GM12875 (cell line): ENCODE data around the gene CELSR3.

Experiments
- H3K4me3 ChIP-seq: one replicate; pipeline ENCODE4 v1.5.1; 2011; ENCODE audit warnings: low read depth, low read length, control low read depth
- TF ChIP-seq, protein P1 (sequence below): IDR thresholded peaks from 2 replicates; pipeline ENCODE4 v1.5.1; 2011; ENCODE audit warnings: low read depth, mild to moderate bottlenecking, control low read depth, inconsistent platforms, low read length, moderate library complexity, borderline replicate concordance; ENCODE audit not compliant: insufficient read depth

CELSR3 gene

GRCh38 chr3:48700731-48701405 is 38.2 kb upstream of the CELSR3 start:
- TF ChIP-seq, protein P1, sequence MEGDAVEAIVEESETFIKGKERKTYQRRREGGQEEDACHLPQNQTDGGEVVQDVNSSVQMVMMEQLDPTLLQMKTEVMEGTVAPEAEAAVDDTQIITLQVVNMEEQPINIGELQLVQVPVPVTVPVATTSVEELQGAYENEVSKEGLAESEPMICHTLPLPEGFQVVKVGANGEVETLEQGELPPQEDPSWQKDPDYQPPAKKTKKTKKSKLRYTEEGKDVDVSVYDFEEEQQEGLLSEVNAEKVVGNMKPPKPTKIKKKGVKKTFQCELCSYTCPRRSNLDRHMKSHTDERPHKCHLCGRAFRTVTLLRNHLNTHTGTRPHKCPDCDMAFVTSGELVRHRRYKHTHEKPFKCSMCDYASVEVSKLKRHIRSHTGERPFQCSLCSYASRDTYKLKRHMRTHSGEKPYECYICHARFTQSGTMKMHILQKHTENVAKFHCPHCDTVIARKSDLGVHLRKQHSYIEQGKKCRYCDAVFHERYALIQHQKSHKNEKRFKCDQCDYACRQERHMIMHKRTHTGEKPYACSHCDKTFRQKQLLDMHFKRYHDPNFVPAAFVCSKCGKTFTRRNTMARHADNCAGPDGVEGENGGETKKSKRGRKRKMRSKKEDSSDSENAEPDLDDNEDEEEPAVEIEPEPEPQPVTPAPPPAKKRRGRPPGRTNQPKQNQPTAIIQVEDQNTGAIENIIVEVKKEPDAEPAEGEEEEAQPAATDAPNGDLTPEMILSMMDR: no peak
- H3K4me3 ChIP-seq: no peak overlapping the region

DNA sequence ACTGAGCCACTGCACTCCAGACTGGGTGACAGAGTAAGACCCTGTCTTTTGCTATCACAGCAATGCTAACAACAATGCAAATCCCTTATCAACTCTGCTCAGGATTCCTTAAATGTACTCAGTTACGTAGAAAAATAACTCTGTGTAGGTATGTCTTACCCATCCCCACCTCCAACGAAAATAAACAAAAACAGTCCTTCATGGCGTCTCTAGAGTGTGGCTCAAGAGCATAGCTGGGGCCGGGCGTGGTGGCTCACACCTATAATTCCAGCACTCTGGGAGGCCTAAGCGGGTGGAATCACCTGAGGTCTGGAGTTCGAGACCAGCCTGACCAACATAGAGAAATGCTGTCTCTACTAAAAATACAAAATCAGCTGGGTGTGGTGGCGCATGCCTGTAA is 36.2 kb upstream of the CELSR3 start:
- H3K4me3 ChIP-seq: no peak overlapping the region
- TF ChIP-seq, protein P1: no peak

DNA sequence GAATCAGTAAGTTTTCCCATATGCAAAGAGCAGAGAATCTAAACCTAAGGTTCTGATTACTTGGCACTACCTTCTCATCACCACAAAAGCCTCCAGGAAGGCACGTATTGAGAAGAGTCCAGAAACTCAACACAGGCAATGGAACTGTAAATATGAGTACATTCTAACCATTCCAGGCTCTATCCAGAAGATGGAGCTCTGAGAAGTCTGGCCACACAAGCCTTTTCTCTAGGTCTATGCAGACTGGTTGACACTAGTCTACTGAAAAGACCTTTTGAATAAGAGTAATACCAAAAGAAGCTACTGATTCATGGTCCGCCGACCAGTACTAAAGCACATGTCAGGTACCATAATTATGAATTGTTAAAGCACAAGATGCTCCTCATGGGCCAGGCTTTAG is 35.3 kb upstream of the CELSR3 start:
- no peak overlapping the region for H3K4me3 ChIP-seq
- TF ChIP-seq, protein P1: no peak

DNA sequence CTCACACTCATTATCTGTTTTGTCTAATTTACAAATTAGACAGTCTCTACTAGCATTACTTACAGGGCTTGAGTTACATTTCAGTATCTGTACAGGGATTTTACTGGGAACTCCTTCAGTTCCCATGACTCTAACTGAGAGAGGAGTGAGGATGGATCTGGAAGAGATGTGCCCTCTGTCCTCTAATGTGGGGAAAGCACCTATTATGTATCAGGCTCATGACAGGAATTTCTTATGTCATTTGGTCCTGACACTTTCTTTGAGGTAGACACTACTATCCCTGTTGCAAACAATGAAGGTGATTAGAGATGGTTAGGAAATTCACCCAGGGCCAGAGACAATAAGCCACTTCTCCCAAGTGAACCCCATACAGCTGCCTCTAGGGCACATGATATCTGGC is 33.9 kb upstream of the CELSR3 start:
- TF ChIP-seq, protein P1: no peak
- H3K4me3 ChIP-seq: no peak overlapping the region

- TF ChIP-seq, protein P1: no peak
- no peak overlapping the region for H3K4me3 ChIP-seq
Measured at GRCh38 chr3:48696156-48696555, 33.5 kb upstream of the CELSR3 start.

- H3K4me3 ChIP-seq: no peak overlapping the region
- TF ChIP-seq, protein P1: no peak
Measured at GRCh38 chr3:48695393-48695753, 32.7 kb upstream of the CELSR3 start.

DNA sequence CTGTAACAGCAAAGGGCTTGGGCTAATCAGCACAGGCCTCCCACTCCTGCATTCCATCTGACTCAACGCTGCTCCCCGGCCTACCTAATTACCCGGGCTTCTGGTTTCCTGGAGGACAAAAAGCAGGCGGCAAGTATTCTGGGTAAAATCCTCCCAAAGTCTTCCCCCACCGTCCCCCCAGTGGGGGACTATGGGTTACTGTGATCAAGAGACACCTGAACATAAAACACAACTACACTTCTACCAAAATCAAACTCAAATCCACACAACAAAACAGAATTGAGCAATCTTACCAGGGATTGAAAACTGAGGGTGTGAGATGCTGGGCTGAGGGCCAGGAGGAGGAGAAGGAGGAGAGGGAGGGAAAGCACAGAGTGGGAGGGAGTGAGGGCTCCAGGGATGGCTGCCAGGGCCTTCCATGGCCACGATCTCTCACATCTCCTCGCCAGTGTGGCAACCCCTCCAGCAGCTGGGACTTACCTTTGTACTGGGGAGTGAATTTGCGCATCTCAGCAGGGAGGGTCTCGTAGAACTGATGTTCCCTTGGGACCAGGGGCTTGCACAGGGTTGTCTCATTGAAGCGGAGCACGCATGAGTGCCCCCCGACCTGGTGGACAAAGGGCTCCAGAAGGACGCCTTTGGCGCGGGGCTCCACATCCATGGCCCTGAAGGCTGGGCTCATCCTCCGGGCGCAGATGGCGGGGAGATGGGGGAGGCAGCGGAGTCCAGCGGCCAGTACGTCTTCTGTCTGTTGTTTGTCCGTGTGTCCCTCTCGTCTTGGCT is 32.1 kb upstream of the CELSR3 start:
- H3K4me3 ChIP-seq: no peak overlapping the region
- TF ChIP-seq, protein P1: no peak
